ELR (cell line): Measurements from ENCODE around the gene TENM4.
A peak's percentile ranks its signal among the peaks of the same experiment; 100 is the strongest.
"Not testable (repeated sequence)": the region's sequence is repeated elsewhere in the genome, so short reads cannot be mapped to it uniquely, and the experiment has no call there.

ENCODE experiments used
- DNase-seq: peaks from one replicate; pipeline ENCODE4 v3.0.0-alpha.2; 2015; ENCODE audit warnings: low read depth

The TENM4 gene

GRCh38 chr11:79208126-79208525 lies 232.7 kb downstream of the TENM4 start:
- DNase-seq, result no peak

DNA sequence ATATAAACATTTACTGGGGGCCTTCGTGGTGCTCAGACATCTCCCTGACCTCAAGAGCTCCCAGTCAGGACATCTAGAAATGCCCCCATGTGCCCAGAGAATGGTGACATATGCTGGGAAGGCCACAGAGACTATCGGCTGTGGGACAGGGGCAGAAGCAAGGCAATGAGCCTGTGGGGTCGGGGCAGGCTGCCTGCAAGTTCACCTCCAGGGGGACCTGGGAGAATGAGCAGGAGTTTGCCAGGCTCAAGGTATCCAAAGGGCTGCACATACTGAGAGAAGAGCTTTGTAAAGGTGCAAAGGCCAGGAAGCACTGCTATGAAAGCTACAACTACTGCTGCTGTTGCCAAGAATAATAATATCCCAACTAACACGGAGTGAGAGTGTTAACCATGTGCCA lies 233.9 kb downstream of the TENM4 start:
- DNase-seq, result no peak

DNA sequence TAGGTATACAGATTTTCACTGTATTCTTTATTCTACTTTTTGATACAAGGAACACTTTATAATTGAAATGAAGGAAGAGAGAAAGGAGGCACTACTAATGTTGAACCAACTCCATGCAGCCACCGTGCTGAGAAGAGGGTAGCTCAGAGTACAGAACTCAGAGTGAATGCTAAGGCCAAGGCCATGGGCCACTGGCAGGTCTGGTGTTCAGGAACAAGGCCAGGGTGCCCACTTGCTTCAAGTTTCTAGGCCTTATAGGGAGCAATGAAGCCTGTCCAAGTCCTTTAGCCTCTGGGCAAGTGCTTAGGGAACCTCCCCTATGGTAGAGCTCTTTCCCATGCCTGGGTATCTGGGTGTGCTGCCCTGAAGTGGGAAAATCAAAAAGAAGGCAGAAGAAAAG lies 235.0 kb downstream of the TENM4 start:
- DNase-seq, result no peak

DNA sequence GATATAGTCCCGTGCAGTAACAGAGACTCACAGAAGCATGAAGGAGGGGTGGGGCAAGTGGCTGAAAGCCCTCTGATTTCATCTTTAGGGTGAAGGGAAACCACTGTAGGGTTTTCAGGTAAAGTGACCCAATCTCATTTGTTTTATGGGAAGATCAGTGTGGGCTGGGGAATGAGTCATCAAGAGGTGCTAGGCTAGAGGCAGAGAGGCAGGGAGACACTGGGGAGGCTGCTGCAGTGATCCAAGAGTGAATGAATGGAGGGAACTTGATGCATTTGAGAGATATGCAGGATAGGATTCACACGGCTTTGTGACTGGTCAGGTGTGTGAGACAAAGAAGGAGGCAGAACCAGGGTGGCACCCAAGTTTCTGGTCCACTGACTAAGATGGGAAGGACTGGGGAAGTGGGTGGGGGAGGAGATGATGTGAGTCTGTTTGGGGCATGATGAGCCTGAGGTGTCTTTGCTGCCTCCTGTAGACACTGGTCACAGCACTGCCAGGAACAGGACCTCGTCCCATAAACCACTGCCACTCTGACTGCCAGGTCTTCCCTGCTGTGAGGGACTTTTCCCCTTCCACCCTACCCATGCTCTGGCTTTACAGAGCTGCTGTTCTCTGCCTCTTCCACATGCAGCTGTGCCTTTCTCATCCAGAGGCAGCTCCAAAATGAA lies 239.0 kb downstream of the TENM4 start:
- DNase-seq, result no peak

DNA sequence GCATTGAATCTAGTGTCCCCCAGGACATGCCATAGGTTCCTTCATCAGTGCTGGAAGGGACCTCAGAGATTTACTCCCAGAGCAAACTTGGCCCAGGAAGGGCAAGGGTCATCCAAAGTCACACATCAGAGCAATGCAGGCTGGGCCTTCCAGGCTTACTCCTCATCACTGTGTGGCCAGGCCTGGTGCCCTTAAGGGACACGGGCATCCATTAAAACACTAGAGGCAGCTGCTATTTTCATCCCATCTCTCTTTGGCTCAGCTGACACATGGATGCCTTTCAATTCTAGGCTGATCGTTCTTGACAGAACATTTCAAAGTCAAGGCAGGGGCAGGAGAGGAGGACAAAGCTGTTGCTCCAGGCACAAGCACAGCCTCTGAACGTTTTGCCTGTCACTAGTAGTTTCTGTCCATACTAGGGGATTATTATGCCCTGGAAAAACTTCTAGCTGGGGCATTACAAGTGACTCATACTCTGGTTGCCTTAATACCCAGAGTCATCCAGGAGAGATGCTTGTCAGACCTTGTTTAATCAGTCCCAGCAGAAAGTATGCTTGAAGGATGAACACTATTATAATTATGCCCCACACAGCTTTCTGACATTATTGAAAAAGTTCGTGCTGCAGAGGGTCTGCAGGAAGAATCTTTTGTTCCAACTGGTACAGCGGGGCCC lies 240.3 kb downstream of the TENM4 start:
- no peak for DNase-seq

DNA sequence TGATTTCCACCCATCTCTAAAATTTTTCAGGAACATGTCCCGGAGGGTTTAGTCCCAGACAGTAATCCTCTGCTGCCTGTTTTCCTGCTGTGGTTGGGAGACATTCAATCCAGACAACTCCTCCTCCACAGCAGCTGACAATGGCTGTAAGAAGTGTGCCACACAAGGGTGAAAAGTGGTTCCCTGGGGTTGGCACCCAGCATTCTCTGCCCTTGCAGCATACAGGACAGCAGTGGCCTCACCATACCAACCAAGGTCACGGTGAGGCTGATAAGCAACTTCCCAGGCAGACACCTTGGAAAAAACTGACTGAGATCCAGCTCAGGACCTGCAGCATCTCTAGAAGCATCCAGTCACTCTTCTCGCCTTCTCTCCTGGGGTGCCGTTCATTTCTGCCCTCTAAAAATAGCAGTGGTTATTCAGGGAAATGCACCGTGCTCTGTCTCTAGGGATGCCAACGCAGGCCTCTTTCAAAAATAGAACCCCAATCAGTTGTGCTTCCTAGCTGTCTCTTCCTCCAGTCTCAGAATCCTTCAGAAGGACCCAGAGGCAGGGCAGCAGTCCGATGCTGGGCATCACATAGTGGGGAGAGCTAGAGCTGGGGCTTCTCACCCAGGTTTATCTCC lies 241.0 kb downstream of the TENM4 start:
- no peak for DNase-seq

GRCh38 chr11:79198898-79199250 lies 242.0 kb downstream of the TENM4 start:
- DNase-seq, result peak; percentile 1

GRCh38 chr11:79198203-79198897 lies 242.5 kb downstream of the TENM4 start:
- no peak for DNase-seq

DNA sequence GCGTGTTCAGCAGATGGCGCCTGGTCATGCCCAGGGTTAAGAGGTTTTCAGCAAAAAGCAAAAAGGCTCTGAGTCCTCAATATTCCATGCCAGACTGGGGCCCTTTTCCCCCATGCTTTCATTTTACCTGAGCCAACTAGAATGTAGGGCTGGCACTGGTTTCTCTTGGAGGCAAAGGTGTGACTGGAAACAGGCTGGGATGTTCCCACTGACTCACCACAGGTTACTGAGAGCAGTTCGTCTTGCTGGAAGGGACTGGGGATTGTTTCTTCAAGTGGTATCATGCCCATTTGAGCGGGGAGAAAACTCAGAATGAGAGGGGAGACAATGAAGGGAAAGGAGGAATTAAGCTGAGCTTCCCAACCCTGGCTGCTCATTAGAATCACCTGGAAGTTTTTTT lies 243.9 kb downstream of the TENM4 start:
- DNase-seq, result no peak

DNA sequence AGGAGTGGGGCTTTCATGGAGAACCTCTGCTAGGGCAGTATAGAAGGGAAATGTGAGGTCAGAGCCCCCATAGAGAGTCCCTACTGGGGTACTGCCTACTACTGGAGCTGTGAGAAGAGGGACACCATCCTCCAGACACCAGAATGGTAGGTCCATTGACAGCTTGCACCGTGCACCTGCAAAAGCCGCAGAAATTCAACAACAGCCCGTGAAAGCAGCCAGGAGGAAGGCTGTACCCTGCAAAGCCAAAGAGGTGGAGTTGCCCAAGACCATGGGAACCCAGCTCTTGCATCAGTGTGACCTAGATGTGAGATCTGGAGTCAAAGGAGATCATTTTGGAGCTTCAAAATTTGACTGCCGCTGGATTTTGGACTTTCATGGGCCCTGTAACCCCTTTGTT lies 245.6 kb downstream of the TENM4 start:
- DNase-seq, result no peak

- DNase-seq, result no peak
Measured at GRCh38 chr11:79193663-79194310, 247.0 kb downstream of the TENM4 start.

DNA sequence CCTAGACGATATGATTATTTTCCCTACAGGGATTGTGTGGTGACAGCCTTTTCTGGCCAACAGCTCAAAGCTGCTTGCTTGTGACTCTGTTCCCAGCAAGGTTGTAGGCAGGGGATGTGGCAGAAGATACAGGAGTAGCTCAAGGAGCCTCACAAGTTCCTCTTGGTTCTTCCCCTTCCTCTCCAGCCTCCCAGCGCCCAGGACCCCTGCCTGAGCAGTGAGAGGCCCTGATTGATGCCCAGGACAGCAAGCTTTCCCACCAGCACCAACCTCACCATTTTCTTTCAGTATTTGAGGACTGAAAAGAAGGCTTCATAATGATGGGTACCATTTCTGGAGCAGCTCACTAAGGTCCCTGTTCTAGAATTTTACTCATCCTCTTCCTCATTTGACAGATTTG lies 248.0 kb downstream of the TENM4 start:
- no peak for DNase-seq

GRCh38 chr11:79191716-79192115 lies 249.1 kb downstream of the TENM4 start:
- not testable (repeated sequence) for DNase-seq

GRCh38 chr11:79190553-79190952 lies 250.3 kb downstream of the TENM4 start:
- DNase-seq, result not testable (repeated sequence)

DNA sequence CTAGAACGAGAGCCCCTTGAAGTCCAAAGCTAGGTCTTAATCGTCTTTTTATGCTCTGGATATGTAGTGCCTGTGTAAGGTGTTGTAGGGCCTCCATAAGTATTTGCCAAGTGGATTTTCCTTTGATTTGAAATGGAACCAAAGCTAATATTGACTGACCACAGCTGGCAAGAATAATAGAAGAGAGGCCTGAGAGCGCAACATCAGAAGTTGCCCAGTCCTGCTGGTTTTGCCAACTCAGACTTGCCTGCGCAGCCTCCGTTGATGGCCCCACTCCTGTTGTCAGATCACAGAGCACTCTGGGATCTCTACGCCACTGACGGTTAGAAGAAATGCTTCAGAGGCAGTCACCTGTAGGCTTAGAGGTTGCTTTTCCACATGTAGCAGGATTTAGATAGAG lies 251.2 kb downstream of the TENM4 start:
- DNase-seq, result no peak

- no peak for DNase-seq
Measured at GRCh38 chr11:79189055-79189454, 251.8 kb downstream of the TENM4 start.

- DNase-seq, result no peak
Measured at GRCh38 chr11:79186669-79187068, 254.2 kb downstream of the TENM4 start.

DNA sequence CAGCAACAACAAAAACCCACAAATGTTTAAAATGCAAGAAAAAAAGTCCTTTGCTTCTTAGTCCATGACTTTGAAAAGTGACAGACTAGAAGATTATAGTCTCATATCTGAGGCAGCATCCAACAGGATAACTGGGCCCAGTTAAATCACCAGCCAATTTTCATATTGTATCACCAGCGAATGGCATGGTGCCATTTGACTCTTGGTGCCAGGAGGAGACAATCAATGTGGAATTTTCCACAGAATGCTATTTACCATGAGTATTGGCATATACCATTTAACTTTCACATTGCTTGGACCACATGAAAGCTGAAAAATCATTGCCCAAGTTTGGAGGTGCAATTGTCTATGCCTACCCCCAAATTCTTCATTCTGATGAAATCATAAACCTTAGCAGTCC lies 255.5 kb downstream of the TENM4 start:
- DNase-seq, result no peak

DNA sequence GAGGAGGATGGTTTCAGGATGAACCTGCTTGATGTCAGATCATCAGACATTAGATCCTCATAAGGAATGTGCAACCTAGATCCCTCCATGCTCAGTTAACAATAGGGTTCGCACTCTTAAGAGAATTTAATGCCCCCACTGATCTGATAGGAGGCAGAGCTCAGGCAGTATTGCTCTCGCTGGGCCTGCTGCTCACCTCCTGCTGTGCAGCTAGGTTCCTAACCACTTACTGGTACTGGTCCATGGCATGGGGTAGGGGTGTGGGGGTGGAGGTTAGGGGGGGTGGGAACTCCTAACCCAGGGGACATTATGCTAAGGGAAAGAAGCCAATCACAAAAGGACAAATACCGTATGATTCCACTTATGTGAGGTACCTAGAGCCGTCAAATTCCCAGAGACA lies 256.5 kb downstream of the TENM4 start:
- DNase-seq, result no peak

GRCh38 chr11:79182794-79183193 lies 258.0 kb downstream of the TENM4 start:
- DNase-seq, result peak; percentile 0

DNA sequence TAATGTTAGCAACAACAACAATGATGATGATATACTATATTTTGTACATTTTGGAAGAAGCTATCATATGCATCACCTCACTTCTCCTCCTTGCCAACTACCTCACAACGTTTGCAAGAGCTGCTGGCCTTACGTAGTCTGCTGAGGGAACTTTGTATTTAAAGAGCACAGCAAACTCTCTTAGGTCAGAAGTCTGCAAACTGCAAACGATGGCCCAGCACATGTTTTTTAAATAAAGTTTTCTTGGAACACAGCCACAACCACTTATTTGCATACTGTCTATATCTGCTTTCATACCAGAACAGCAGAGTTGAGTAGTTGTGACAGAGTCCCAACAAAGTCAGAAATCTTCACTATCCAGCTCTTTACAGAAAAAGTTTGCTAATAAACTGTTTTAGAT lies 261.7 kb downstream of the TENM4 start:
- DNase-seq, result no peak
